Stomach (tissue), 9 donors: ENCODE measurements around the gene GSPT1. TPM values are rescaled to one million over a fixed set of nuclear protein-coding genes. Genes with fewer than 3 reads are reported as not detected.
A peak's percentile ranks its signal among the peaks of the same experiment; 100 is the strongest.
"Not testable (repeated sequence)": the region's sequence is repeated elsewhere in the genome, so short reads cannot be mapped to it uniquely, and the experiment has no call there.

Source experiments
- DNase-seq, 2 donors: peaks; one replicate each; pipeline versions ENCODE4 v3.0.0 to v3.0.0-alpha.2; 2013 to 2019
- H3K27ac ChIP-seq, 5 donors: fragments of 200-600 bp in 4 of 5; sonication (generic) in 4 of 5; one replicate each; pipeline ENCODE4 v1.5.1; 2013 to 2019; ENCODE audit warnings: mild to moderate bottlenecking in 1 of 5, moderate library complexity in 1 of 5
- H3K27me3 ChIP-seq, 3 donors: fragments of 200-600 bp; sonication (generic); one replicate each; pipeline ENCODE4 v1.5.1; 2017 to 2019; ENCODE audit warnings: mixed run types in 1 of 3
- H3K36me3 ChIP-seq, 4 donors: fragments of 200-600 bp; sonication (generic); 1 replicate in 3 of 4; 2 replicates in 1 of 4; pipeline ENCODE4 v1.5.1; 2016 to 2019
- H3K4me1 ChIP-seq, 4 donors: fragments of 200-600 bp; sonication (generic); one replicate each; pipeline ENCODE4 v1.5.1; 2016 to 2019
- H3K4me3 ChIP-seq, 4 donors: fragments of 200-600 bp; sonication (generic) in 3 of 4; one replicate each; pipeline ENCODE4 v1.5.1; 2016 to 2019; ENCODE audit warnings: mild to moderate bottlenecking in 1 of 4
- H3K9me3 ChIP-seq, 4 donors: fragments of 200-600 bp; sonication (generic); one replicate each; pipeline ENCODE4 v1.5.1; 2016 to 2019
- EP300 ChIP-seq: sonication (generic); formaldehyde crosslinking; IDR thresholded peaks from one replicate; pipeline ENCODE4 v1.6.1; 2017; ENCODE audit warnings: antibody characterized with exemption
- POLR2A ChIP-seq, 4 donors: fragments of 450-650 bp; IDR thresholded peaks; one replicate each; pipeline ENCODE4 v1.6.1; 2016; ENCODE audit warnings: antibody characterized with exemption in 4 of 4, control low read depth in 2 of 4, mild to moderate bottlenecking in 1 of 4, moderate library complexity in 1 of 4
- POLR2AphosphoS5 ChIP-seq, 3 donors: sonication (generic); formaldehyde crosslinking; IDR thresholded peaks; one replicate each; pipeline ENCODE4 v1.6.1; 2016; ENCODE audit warnings: antibody characterized with exemption in 3 of 3
- WGBS, 5 donors: extraction: QIAGEN DNeasy Blood & Tissue Kit in 3 of 5; methylation state at CpG; one replicate each; pipeline versions ENCODE4 v1.1.5 to v1.1.7; 2013 to 2018; 5-methylcytosine and 5-hydroxymethylcytosine counted together
- intact Hi-C: fragments of 100-400 bp; cut with DNase I; formaldehyde crosslinking; loops from one replicate; pipeline ENCODE4 v1.15.1; 2023; ENCODE audit warnings: low total_unique reads
- polyA plus RNA-seq, 3 donors: library from polyadenylated mRNA; stranded (reverse); fragments of 200-250 nt; gene quantifications; one replicate each; pipeline ENCODE4 v1.2.3, GENCODE V29; 2013
- total RNA-seq, 5 donors: library from RNA; depleted of rRNA; stranded (reverse); fragments of >200 nt; gene quantifications; one replicate each; pipeline versions ENCODE4 v1.1.0 to v1.2.3, GENCODE V29; 2014 to 2016
- TF ChIP-seq, protein P1 (sequence below), 7 experiments: fragments of 450-650 bp in 4 of 7; fragments of 200-600 bp in 3 of 7; sonication (generic) in 3 of 7; IDR thresholded peaks; one replicate each; pipeline ENCODE4 v1.5.1; 2016 to 2019; ENCODE audit warnings: antibody characterized with exemption in 7 of 7, control low read depth in 2 of 7, mild to moderate bottlenecking in 1 of 7
- donor health status: healthy with polysubstance abuse.
- donor health status: Bipolar disorder and iron deficiency.
- donor health status: healthy.

GSPT1 gene
- total and polyA plus RNA-seq, 8 donors: 28.0 to 73.2 (median 46.9) TPM

DNA sequence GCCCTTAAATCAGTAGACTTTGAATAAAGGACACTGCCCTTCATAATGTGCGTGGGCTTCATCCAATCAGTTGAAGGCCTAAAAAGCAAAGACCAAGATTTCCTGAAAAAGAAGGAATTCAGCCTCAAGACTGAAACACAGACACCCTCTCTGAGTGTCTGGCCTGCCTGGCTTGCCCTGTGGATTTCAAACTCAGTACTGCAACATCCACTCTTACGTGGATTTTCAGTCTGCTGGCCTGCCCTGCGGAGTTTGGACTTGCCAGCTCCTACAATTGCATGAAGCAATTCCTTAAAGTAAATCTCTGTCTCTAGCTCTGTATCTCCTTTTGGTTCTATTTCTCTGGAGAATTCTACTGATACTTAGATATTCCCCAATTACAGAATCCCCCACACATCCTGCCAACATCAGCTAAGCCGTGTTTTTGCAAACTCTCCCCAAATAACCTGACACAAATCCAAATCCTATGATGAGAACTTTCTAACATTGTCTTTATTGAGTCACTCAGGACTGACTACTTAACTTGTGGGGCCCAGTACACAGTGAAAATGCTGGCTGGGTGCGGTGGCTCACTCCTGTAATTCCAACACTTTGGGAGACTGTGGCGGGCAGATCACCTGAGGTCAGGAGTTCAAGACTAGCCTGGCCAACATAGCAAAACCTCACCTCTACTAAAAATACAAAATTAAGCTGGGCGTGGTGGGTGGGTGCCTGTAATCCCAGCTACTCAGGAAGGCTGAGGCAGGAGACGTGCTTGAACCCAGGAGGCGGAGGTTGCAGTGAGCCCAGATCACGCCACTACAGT is 42.0 kb upstream of the GSPT1 start:
- no peak for TF ChIP-seq POLR2A (IDR thresholded peaks at IDR 0.05)
- TF ChIP-seq, protein P1, sequence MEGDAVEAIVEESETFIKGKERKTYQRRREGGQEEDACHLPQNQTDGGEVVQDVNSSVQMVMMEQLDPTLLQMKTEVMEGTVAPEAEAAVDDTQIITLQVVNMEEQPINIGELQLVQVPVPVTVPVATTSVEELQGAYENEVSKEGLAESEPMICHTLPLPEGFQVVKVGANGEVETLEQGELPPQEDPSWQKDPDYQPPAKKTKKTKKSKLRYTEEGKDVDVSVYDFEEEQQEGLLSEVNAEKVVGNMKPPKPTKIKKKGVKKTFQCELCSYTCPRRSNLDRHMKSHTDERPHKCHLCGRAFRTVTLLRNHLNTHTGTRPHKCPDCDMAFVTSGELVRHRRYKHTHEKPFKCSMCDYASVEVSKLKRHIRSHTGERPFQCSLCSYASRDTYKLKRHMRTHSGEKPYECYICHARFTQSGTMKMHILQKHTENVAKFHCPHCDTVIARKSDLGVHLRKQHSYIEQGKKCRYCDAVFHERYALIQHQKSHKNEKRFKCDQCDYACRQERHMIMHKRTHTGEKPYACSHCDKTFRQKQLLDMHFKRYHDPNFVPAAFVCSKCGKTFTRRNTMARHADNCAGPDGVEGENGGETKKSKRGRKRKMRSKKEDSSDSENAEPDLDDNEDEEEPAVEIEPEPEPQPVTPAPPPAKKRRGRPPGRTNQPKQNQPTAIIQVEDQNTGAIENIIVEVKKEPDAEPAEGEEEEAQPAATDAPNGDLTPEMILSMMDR (IDR thresholded peaks at IDR 0.05): no peak
- TF ChIP-seq EP300: no peak
- TF ChIP-seq POLR2AphosphoS5 (IDR thresholded peaks at IDR 0.05): no peak
- H3K4me1 ChIP-seq: no peaks in the 10 kb centered on the region
- H3K36me3 ChIP-seq: no peaks in the 10 kb centered on the region
- H3K9me3 ChIP-seq: no peaks in the 10 kb centered on the region
- intact Hi-C loops: no loop called here
- DNase-seq: no peak
- no peak overlapping the region for H3K27ac ChIP-seq
- no peak overlapping the region for H3K4me3 ChIP-seq
- H3K27me3 ChIP-seq: no peaks in the 10 kb centered on the region
- WGBS, 5 donors: 76 to 92% (median 89%) methylated on average over 10 of the region's 10 CpGs

DNA sequence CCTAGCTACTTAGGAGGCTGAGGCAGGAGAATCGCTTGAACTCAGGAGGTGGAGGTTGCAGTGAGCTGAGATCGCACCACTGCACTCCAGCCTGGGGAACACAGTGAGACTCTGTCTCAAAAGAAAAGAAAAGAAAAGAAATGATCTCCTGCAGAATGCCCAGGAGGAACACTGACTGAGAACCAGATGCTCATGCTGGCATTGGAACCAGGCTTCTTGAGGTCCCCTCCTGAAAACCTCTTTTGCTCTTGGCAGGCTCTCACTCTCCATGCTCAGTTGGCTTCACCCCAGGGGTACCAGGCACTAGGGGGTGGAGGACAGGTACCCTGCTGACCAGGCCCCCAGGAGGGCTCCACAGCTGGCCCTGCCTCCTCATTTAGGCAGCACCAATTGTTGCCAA is 40.8 kb upstream of the GSPT1 start:
- H3K4me1 ChIP-seq: no peaks in the 10 kb centered on the region
- H3K9me3 ChIP-seq: no peaks in the 10 kb centered on the region
- TF ChIP-seq POLR2A (IDR thresholded peaks at IDR 0.05): no peak
- TF ChIP-seq EP300: no peak
- H3K4me3 ChIP-seq: no peak overlapping the region
- 90 to 97% (median 94%) methylated on average over 2 of the region's 2 CpGs for WGBS, 5 donors
- DNase-seq: no peak
- intact Hi-C loops: no loop called here
- H3K36me3 ChIP-seq: no peaks in the 10 kb centered on the region
- no peak overlapping the region for H3K27ac ChIP-seq
- no peaks in the 10 kb centered on the region for H3K27me3 ChIP-seq

DNA sequence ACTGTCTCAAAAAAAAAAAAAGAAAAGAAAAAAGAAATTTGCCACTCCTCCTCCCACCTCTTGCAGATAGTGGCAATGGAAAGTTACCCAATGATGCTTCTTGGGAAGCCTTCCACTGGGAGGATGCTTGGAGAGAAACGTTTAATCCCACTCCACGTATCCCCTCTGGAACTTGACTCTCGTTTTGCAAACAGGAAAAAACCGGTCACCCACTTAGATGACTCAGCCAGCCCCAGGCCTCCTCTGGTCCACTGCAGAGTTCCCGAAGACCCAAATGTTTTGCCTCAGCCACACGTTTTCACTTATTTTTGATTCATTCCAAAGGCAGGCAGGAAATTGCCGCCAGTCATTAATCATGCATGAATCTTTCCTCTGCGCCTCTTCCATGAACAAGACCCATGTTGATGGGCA is 40.0 kb upstream of the GSPT1 start:
- H3K4me3 ChIP-seq: no peak overlapping the region
- TF ChIP-seq POLR2AphosphoS5 (IDR thresholded peaks at IDR 0.05): peak in 1 of 3 donors; percentile 32
- no peak for TF ChIP-seq EP300
- intact Hi-C loops: no loop called here
- no peaks in the 10 kb centered on the region for H3K36me3 ChIP-seq
- H3K27me3 ChIP-seq: no peaks in the 10 kb centered on the region
- no peaks in the 10 kb centered on the region for H3K9me3 ChIP-seq
- 43 to 76% (median 64%) methylated on average over 8 of the region's 8 CpGs for WGBS, 5 donors
- H3K4me1 ChIP-seq: no peaks in the 10 kb centered on the region
- peak overlapping the region in 1 of 5 donors; percentile 8 for H3K27ac ChIP-seq
- no peak for DNase-seq

DNA sequence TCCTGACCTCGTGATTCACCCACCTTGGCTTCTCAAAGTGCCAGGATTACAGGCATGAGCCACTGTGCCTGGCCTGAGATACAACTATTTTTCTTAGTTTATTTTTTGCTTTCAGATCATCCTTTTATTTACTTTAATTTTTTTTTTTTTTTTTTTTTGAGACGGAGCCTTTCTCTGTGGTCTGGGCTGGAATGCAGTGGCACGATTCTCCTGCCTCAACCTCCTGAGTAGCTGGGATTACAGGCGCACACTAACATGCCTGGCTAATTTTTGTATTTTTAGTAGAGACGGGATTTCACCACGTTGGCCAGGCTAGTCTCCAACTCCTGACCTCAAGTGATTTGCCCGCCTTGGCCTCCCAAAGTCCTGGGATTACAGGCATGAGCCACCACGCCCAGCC is 37.8 kb upstream of the GSPT1 start:
- intact Hi-C loops, H3K4me1 ChIP-seq, H3K27me3 ChIP-seq, H3K4me3 ChIP-seq, H3K36me3 ChIP-seq, H3K9me3 ChIP-seq, DNase-seq, H3K27ac ChIP-seq: not testable (repeated sequence)
- 63 to 79% (median 76%) methylated on average over 8 of the region's 8 CpGs for WGBS, 5 donors

DNA sequence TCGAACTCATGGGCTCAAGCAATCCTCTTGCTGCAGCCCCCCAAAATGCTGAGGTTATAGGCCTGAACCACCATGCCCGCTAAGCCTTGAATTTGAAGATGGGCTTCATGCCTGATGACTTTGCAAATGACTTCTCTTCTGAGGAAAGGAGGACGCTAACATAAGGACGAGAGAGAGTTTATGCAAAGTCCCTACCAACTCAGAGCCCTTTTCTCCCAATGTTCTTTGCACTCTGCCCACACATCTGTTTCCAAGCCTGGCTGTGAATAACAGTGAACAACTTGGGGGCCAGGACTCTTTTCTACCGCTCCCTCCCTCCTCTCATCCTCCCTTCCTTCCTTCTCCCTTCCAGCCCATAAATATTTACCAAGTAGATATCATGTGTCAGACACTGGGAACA is 34.6 kb upstream of the GSPT1 start:
- H3K9me3 ChIP-seq: no peaks in the 10 kb centered on the region
- intact Hi-C loops: no loop called here
- peaks cover 0 to 6% (median 0%) of the 10 kb centered on the region in 4 donors for H3K4me1 ChIP-seq
- no peak overlapping the region for H3K27ac ChIP-seq
- H3K36me3 ChIP-seq: no peaks in the 10 kb centered on the region
- H3K27me3 ChIP-seq: no peaks in the 10 kb centered on the region
- WGBS, 5 donors: 69 to 77% (median 71%) methylated on average over 5 of the region's 5 CpGs
- DNase-seq: no peak
- no peak overlapping the region for H3K4me3 ChIP-seq
- no peak for TF ChIP-seq POLR2A (IDR thresholded peaks at IDR 0.05)
- no peak for TF ChIP-seq POLR2AphosphoS5 (IDR thresholded peaks at IDR 0.05)
- TF ChIP-seq, protein P1 (IDR thresholded peaks at IDR 0.05): no peak
- TF ChIP-seq EP300: no peak

DNA sequence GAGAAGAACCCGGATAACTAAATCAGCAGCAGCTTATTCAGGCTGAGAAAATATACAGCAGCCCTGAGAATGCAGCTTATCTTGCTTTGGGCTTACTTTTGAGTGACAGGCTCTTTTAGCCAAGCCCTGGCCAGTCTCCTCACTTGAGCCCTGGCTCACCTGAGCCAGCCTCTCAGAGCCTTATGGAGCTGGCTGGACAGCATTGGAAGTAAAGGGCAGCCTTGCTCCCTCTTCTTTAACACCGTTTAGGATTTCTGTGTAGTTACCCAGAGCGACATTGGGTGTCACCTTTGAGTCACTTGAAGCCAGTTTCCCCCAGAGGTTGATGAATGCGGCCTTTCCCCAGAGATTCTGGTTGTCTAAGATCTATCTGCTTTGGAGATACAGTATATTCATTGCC is 33.8 kb upstream of the GSPT1 start:
- DNase-seq: peak in 1 of 2 donors; percentile 61
- peaks cover 0 to 6% (median 0%) of the 10 kb centered on the region in 4 donors for H3K4me1 ChIP-seq

More for the DNA sequence above, 33.8 kb upstream of the GSPT1 start:
- Histone ChIP-seq H3K27me3 (no peaks in the 10 kb centered on the region), H3K27ac (no peak overlapping the region), H3K9me3 (no peaks in the 10 kb centered on the region), H3K4me3 (no peak overlapping the region), H3K36me3 (no peaks in the 10 kb centered on the region)
- 9 to 18% (median 14%) methylated on average over 4 of the region's 4 CpGs for WGBS, 5 donors
- TF ChIP-seq, protein P1 (IDR thresholded peaks at IDR 0.05): peak in 4 of 7 experiments; percentile 8 to 36 (median 24)
- no peak for TF ChIP-seq POLR2A (IDR thresholded peaks at IDR 0.05)
- TF ChIP-seq EP300: no peak
- no peak for TF ChIP-seq POLR2AphosphoS5 (IDR thresholded peaks at IDR 0.05)
- intact Hi-C loops: no loop called here
